Stimulated activated CD8-positive, alpha-beta memory T cell treated with anti-CD3 and anti-CD28 coated beads, Interleukin-15, amount 100 ng/mL, for 4 hours (primary cell): Measurements from ENCODE around the gene NTSR1.

ENCODE experiments used
- DNase-seq, 2 donors: peaks; one replicate each; pipeline ENCODE4 v3.0.0-alpha.2; 2020; ENCODE audit warnings: low read depth in 2 of 2

NTSR1 gene

GRCh38 chr20:62740286-62741141, 31.9 kb downstream of the NTSR1 start:
- peak; percentile 61 to 75 for DNase-seq

DNA sequence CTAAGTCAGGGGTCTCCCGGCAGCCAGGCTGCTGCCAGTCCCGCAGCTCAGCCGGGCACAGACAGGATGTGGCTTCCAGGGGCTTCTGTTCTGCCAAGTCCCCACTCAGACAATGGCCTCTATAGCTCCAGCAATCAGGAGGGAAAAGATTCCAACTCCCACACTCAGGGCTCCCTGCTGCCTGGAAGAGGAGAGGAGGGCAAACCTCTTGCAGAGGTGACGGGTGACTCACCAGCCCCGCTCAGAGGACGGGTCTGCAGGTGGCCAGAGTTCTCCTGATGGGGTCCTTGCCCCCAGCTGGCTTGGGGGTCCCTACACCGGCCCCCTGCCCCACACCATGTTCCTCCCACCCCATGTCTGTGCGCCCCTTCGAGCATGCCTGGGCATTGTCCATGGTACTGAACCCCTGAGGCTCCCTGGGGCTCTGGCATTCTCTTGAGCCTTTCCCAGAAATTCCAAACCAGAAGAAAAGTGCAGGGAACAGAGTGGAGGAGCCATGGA, 32.6 kb downstream of the NTSR1 start:
- no peak for DNase-seq

DNA sequence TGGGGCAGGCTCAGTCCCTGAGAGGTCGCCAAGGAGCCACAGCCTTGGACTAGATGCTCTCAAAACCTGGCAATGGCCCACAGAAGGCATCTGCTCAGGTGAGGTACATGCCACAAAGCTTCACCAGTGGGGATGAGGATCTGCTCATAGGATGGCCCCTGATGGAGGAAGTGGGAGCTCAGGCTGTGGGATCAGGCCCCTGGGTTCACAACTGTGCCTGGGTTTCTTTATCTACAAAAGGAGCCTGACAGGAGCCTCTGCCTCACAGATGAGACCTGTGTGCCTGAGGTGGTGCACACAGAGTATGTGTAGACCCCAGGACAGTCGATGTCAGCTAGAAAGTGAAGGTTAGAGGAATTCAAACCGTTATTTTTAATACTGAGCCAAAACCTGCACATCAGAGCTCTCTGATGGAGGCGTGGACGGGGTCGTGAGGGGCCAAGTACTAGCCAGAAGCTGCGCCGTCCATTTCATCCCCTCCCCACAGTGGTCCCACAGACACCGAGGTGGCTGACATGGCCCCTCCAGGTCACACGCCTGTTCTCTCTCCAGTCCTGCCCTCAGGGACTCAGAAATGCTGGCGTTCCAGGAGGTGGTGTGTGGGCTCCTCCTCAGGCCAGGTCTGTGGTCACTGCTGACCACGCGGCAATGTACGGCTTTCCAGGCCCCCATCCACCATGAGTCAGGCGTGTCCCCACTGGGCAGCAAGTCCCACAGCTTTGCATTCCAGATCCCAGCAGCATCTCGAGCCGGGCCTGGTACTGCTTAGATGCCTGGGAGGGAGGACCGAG, 33.3 kb downstream of the NTSR1 start:
- DNase-seq: no peak

DNA sequence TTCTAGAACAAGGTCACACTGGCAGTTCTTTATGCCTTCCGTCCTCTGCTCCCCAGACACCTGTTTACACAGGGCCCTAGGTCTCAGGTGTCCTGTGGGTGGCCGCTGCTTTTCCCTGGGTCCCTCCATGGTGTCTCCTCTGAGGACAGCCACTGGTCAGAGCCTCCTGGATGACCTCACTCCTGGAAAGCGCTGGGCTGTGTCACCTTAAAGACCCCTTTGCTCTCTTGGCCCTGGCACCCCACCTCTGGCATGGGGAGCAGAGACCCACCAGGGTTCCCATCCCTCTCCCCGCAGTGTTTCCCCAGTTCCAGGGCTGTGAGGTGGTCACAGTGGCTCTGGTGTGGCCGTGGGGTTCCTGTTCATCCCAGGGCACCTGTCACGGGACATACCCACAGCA, 33.9 kb downstream of the NTSR1 start:
- DNase-seq: no peak

DNA sequence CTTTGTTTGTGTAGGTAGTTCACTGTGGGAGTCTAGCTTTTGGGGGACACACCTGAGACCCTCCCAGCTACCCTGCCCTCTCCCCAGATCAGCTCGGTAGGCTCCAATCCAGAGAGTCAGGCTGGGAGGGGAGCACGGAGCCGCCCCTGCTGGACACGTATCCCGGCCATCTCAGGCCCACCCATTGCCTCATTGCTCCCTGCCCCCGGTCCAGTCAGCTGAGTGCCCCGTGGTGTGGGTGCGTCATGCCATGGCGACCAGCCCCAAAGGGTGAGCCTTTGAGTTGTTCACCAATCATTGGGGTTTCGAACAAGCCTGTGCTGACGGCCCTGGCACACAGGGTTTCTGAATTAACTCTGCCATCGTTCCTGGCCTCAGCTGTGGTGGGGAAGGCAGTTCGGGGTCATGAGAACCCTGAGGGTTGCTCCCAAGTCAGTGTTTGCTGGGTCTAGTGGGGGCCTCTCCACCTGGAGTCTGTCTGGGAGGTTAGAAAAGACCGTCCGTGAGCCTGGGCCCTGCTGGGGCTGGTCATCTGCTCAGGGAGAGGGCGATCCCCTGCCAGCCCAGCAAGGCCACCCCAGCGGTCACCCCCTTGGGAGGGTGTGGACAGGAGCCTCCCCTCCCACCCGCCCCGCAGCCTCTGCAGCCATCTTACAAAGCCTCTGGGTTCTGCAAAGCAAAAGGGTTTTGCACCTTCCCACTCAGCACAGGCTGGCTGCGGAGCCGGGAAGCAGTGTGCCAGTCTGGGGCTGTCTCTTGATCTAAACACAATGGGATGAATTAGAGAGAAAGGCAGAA, 34.5 kb downstream of the NTSR1 start:
- no peak for DNase-seq

DNA sequence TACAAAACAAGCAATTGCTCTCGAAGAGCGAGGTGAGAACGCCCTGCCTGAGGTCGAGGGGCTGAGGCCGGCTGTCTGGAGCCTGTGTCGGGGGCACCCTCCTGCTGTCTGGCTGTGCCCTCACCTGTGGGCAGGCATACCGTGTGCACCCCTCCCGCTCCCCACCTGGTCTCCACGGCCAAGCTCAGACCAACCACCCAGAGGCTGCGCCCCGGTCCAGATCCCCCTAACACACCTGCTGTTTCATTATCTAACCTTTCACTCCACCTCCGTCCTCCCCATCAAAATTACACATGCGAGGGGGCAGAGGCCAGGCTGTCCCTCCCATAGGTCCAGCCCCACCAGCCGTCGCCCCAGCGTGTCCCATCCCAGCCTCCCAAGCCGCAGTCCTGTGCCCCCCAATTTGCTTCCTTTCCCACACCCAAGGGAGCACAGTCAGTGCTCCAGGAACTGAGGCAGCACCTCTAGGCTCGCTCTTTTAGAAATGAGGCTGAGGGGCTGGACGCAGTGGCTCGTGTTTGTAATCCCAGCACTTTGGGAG, 35.2 kb downstream of the NTSR1 start:
- DNase-seq: no peak

DNA sequence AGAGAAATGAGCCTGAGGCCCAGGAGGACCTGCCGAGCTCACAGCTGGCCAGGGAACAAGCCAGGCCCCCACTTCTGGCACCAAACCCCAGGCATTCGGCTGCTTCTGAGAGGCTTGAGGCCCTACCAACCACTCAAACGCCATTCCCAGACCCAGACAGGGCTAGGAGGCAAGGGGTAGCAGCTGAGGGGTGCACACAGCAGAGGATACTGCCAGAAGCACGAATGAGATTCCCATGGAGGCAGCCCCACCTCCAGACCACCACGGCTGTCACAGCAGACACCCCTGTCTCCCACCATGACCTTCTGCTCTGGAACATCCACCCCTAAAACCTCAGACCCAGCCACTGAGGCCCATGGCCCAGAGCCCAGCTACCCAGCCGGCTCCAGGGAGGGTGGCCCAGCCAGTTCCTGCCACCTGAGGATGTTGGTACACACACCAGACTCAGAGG, 36.1 kb downstream of the NTSR1 start:
- DNase-seq: no peak

DNA sequence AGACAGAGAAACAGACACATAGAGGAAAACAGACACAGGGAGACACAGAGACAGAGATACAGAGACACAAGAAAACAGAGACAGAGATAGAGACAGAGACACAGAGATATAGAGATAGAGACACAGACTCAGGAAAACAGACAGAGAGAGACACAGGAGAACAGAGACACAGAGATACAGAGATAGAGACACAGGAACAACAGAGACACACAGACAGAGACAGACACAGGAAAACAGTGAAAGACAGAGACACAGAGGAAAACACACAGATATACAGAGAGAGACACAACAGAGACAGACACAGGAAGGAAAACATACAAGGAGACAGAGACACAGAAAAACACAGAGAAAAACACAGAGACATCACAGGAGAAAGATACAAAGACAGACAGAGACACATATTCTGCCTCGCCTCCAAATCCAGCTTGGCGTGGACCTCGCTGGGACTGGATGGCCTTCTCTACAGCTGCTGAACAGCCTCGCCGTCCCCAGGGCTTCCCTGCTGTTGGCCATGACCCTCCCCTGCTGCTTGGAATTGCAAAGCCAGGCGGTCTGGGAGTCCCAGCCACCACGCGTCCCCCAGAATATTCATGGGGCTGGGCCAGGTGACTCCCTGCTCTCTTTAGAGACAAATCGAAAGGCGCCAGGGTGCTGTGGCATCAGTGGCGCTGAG, 36.8 kb downstream of the NTSR1 start:
- DNase-seq: no peak

GRCh38 chr20:62745952-62746288, 37.3 kb downstream of the NTSR1 start:
- no peak for DNase-seq

DNA sequence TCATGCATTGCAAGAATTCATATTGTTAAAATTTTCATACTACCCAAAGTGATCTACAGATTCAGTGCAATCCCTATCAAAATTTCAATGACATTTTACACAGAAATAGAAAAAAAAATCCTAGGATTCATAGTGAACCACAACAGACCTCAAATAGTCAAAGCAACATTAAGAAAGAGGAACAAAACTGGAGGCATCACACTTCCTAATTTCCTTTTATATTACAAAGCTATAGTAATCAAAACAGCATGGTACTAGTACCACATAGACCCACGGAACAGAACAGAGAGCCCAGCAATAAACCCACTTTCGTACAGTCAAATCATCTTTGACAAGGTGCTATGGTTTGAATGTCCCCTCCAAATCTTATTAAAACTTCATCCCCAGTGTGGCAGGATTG, 39.7 kb downstream of the NTSR1 start:
- no peak for DNase-seq

DNA sequence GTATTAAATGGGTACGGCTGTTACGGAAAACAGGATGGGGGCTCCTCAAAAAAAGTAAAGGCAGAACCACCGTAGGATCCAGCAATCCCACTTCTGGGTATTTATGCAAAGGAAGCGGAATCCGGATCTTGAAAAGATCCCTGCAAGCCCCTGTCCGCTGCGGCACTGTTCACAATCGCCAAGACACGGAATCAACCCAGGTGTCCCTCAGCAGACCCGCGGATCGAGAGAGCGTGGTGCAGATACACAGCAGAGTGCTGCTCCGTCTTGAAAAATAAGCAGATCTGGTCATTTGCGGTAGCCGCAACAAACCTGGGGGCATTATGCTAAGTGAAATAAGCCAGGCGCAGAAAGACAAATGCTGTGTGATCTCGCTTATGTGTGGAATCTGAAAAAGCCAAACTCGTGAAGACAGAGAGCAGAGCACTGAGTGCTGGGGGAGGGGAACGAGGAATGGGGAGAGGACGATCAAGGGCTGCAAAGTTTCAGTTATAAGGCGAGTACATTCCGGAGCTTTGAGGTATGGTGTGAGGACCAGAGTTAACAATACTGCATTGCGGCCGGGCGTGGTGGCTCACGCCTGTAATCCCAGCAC, 41.3 kb downstream of the NTSR1 start:
- no peak for DNase-seq

- DNase-seq: no peak
Observed at GRCh38 chr20:62751551-62752150, 43.0 kb downstream of the NTSR1 start.

- no peak for DNase-seq
Observed at GRCh38 chr20:62752181-62752670, 43.6 kb downstream of the NTSR1 start.

DNA sequence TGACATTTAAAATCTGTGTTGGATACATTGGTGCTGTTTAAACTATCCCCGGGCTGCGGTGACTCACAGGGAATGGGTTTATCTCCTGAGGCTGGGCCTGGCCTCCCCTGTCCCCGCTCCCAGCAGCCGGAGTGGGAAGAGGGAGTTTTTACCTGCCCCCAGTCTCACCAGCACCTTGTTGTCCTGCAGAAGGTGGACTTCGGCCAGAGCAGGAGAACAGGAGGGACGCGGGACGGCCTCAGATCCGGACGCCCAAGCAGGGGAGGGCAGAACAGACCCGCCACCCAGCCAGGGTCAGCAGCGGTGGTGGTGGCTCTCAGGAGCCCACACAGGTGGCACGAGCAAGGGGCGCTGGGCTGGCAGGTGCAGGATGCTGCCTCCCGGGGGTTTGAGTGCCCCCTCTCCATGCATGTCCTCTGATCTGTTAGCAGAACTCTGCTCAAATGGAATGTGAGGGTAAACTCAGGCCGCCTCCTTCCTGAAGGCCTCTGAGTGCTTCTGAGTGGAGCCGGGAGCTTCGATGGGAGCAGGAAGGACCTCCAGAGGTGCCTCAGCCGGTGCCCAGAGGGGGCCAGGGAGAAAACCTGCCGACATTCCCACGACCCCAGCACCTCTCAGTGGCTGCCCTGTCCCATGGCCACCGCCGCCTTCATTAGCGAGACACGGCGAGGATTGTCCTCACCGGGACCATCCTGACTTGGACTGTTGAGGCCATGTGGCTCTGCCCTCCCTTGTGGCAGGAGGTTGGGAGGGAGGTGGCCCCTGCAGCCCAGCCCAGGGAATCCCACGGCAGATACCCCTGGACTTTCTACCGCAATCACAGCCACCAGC, 44.2 kb downstream of the NTSR1 start:
- DNase-seq: no peak

DNA sequence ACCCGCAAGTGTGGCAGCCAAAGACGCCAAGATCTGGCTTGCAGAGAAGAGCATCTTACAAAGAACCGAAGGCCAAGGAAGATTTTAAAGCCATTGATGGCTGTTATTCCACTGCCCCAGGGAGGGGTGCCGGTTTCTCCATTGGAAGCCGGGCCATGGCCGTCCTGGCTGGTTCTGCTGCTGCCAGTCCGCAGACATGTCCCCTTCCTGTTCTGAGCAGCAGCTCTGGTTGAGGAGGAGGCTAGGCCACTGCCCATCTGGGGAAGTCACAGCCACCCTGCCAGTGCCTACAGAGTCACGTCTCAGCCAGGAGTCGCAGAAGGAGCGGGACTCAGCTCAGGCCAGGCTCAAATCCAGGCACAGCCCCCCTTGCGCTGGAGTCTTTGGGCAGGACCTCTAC, 45.0 kb downstream of the NTSR1 start:
- DNase-seq: no peak

GRCh38 chr20:62754122-62754990, 45.7 kb downstream of the NTSR1 start:
- no peak for DNase-seq

DNA sequence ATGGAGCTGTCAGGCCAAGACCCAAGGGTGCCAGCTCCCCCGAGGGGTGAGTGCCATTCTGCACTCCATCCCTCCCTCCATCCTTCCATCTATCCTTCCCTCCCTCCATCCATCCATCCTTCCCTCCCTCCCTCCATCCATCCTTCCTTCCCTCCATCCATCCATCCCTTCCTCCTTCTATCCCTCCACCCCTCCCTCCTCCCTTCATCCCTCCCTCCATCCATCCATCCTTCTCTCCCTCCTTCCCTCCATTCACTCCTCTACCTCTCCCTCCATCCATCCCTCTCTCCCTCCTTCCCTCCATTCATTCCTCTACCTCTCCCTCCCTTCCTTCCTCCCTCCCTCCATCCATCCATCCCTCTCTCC, 46.3 kb downstream of the NTSR1 start:
- no peak for DNase-seq
